GM12874 (cell line): ENCODE measurements around the gene ZBTB24.
A peak's percentile ranks its signal among the peaks of the same experiment; 100 is the strongest.

Source experiments
- CTCF ChIP-seq: IDR thresholded peaks from 2 replicates; pipeline ENCODE4 v1.5.1; 2011; ENCODE audit warnings: low read depth, mild to moderate bottlenecking, control low read depth, low read length, moderate library complexity; ENCODE audit not compliant: insufficient read depth

Gene ZBTB24

DNA sequence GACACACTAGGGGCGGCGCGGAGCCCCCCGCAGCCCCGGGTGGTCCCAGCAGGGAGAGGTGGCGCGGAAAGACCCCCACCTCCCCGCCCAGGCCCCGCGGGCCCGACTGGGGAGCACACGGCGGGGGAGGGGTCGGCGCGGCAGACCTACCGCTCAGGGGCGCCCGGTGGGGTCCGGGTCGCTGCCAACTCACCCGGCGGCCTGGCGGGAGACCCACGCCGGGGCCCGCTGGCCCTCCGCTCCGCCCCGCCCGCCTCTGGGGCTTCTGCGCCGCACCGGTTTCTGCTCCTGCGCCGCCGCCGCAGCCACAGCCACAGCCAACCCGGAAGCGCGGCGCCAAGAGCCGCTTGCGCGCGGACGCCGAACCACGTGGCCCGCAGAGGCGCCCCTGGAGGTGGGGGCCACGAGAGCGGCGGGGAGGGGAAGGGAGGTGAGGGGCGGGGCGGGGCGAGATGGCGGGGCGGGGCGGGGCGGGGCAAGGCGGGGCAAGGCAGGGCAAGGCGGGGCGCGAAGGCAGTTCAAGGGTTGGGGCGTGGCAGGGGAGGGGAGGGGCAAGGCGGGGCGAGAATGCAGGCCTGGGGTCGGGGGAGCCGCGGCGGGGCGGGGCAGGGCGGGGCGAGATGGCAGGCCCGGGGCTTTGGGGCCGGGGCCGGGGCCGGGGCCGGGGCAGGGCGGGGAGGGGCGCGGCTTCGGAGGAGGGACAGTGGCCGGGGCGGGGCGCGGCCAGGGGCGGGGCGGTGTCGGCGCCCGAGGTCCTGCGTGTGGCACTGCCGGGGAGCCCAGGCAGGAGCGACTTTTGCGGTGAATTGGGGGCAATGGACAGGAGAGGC is at the start of gene ZBTB24:
Gene ZBTB24, minus strand, starts transcription at position 315 of the 830 bp plus-strand sequence. CDS start 1,193 bp downstream, outside the sequence.
- no peak for TF ChIP-seq CTCF

GRCh38 chr6:109531446-109531845 is 48.4 kb upstream of the ZBTB24 start:
- TF ChIP-seq CTCF: no peak

DNA sequence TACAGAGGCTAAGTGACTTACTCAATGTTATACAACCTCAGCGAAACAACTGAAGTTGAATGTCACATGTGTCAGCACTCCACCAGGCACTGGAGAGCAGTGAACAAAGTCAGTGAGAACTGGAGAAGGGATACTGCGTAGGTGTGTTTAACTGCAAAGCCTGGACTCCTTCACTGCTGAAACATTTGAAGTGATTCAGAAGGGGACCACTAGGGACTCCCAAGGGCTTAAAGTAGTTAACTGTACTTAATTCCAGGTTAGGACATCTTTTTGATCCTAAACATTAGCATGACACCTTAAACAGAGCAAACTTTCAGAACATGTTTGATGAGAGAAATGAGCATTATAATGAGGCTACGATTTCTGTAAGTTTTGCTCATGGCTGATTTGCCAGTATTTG is 45.0 kb upstream of the ZBTB24 start:
- TF ChIP-seq CTCF: no peak

- TF ChIP-seq CTCF: peak; percentile 45; the same call in 1 of the 2 replicates
Measured at GRCh38 chr6:109526905-109527628, 44.0 kb upstream of the ZBTB24 start.

- TF ChIP-seq CTCF: no peak
Measured at GRCh38 chr6:109524129-109524528, 41.1 kb upstream of the ZBTB24 start.

GRCh38 chr6:109523478-109523877 is 40.5 kb upstream of the ZBTB24 start:
- TF ChIP-seq CTCF: no peak

GRCh38 chr6:109521080-109521479 is 38.1 kb upstream of the ZBTB24 start:
- TF ChIP-seq CTCF: no peak
